Smooth muscle cell (in vitro differentiated cells): ENCODE results near the gene ATP6V1B1. TPM values are rescaled to one million over a fixed set of nuclear protein-coding genes. Genes with fewer than 3 reads are reported as not detected.

ENCODE experiments used
- DNase-seq: peaks from one replicate; lab custom pipeline; 2025; ENCODE audit not compliant: unreplicated experiment; lab: John Stamatoyannopoulos, UW
- H2AFZ ChIP-seq: fragments of 200-600 bp; sonication (generic); 2 replicates; pipeline ENCODE4 v1.6.0; 2016; ENCODE audit warnings: antibody characterized with exemption, low read depth, mild to moderate bottlenecking
- H3F3A ChIP-seq: fragments of 200-600 bp; sonication (generic); 2 replicates; pipeline ENCODE4 v1.6.0; 2017; ENCODE audit warnings: antibody characterized with exemption, low read depth
- H3K27ac ChIP-seq: fragments of 200-600 bp; sonication (generic); 2 replicates; pipeline ENCODE4 v1.5.1; 2016; ENCODE audit warnings: low read depth, mild to moderate bottlenecking
- H3K27me3 ChIP-seq: fragments of 200-600 bp; sonication (generic); 2 replicates; pipeline ENCODE4 v1.6.1; 2016; ENCODE audit warnings: low read depth, mild to moderate bottlenecking
- H3K36me3 ChIP-seq: fragments of 200-600 bp; sonication (generic); 2 replicates; pipeline ENCODE4 v1.5.1; 2016; ENCODE audit warnings: low read depth
- H3K4me1 ChIP-seq: fragments of 200-600 bp; sonication (generic); 2 replicates; pipeline ENCODE4 v1.5.1; 2016; ENCODE audit warnings: low read depth
- H3K4me2 ChIP-seq: fragments of 200-600 bp; sonication (generic); 2 replicates; pipeline ENCODE4 v1.6.0; 2016; ENCODE audit warnings: mild to moderate bottlenecking
- H3K4me3 ChIP-seq: fragments of 200-600 bp; sonication (generic); 2 replicates; pipeline ENCODE4 v1.5.1; 2016; ENCODE audit warnings: mild to moderate bottlenecking
- H3K79me2 ChIP-seq: fragments of 200-600 bp; sonication (generic); 2 replicates; pipeline ENCODE4 v1.6.0; 2016; ENCODE audit warnings: low read depth, mild to moderate bottlenecking
- H3K9ac ChIP-seq: fragments of 200-600 bp; sonication (generic); 2 replicates; pipeline ENCODE4 v1.6.0; 2016; ENCODE audit warnings: low read depth
- H3K9me3 ChIP-seq: fragments of 200-600 bp; sonication (generic); replicated peaks from 2 replicates; pipeline ENCODE4 v1.5.1; 2016; ENCODE audit warnings: low read depth
- H4K20me1 ChIP-seq: fragments of 200-600 bp; sonication (generic); 2 replicates; pipeline ENCODE4 v1.6.0; 2016; ENCODE audit warnings: low read depth
- WGBS: methylation state at CpG from one replicate; pipeline ENCODE4 v1.1.7; 2016; ENCODE audit warnings: low lambda C conversion rate; 5-methylcytosine and 5-hydroxymethylcytosine counted together
- polyA plus RNA-seq: library from polyadenylated mRNA; unstranded; fragments of >200 nt; fragmentation: Nextera tagmentation; extraction: Ambion mirVana; gene quantifications from 2 replicates; pipeline ENCODE4 v1.2.1, GENCODE V29; 2016
- total RNA-seq: library from RNA; depleted of rRNA; stranded (reverse); fragments of >200 nt; gene quantifications from 2 replicates; pipeline ENCODE4 v1.2.3, GENCODE V29; 2014
- TF ChIP-seq, protein P1 (sequence below): fragments of 200-600 bp; sonication (generic); IDR thresholded peaks from 2 replicates; pipeline ENCODE4 v1.5.1; 2017; ENCODE audit warnings: borderline replicate concordance, mild to moderate bottlenecking, antibody characterized with exemption; ENCODE audit not compliant: insufficient read depth, poor library complexity, severe bottlenecking

ATP6V1B1 gene
- total and polyA plus RNA-seq, 2 experiments from 2014 or later = 0.59 TPM; not detected in 1

- Histone ChIP-seq H3K79me2 (no peaks in the 10 kb centered on the region), H3F3A (no peaks in the 10 kb centered on the region), H3K9ac (no peak overlapping the region), H4K20me1 (no peaks in the 10 kb centered on the region), H3K4me3 (no peak overlapping the region), H3K27ac (no peak overlapping the region), H3K9me3 (no peaks in the 10 kb centered on the region), H3K4me1 (no peaks in the 10 kb centered on the region), H2AFZ (no peak overlapping the region), H3K4me2 (no peak overlapping the region), H3K27me3 (peaks cover 6% of the 10 kb centered on the region), H3K36me3 (no peaks in the 10 kb centered on the region)
- TF ChIP-seq, protein P1, sequence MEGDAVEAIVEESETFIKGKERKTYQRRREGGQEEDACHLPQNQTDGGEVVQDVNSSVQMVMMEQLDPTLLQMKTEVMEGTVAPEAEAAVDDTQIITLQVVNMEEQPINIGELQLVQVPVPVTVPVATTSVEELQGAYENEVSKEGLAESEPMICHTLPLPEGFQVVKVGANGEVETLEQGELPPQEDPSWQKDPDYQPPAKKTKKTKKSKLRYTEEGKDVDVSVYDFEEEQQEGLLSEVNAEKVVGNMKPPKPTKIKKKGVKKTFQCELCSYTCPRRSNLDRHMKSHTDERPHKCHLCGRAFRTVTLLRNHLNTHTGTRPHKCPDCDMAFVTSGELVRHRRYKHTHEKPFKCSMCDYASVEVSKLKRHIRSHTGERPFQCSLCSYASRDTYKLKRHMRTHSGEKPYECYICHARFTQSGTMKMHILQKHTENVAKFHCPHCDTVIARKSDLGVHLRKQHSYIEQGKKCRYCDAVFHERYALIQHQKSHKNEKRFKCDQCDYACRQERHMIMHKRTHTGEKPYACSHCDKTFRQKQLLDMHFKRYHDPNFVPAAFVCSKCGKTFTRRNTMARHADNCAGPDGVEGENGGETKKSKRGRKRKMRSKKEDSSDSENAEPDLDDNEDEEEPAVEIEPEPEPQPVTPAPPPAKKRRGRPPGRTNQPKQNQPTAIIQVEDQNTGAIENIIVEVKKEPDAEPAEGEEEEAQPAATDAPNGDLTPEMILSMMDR = no peak
- WGBS = 83% methylated on average over 14 of the region's 18 CpGs
- no peak for DNase-seq
Measured at GRCh38 chr2:70922235-70923234, 13.2 kb upstream of the ATP6V1B1 start.

DNA sequence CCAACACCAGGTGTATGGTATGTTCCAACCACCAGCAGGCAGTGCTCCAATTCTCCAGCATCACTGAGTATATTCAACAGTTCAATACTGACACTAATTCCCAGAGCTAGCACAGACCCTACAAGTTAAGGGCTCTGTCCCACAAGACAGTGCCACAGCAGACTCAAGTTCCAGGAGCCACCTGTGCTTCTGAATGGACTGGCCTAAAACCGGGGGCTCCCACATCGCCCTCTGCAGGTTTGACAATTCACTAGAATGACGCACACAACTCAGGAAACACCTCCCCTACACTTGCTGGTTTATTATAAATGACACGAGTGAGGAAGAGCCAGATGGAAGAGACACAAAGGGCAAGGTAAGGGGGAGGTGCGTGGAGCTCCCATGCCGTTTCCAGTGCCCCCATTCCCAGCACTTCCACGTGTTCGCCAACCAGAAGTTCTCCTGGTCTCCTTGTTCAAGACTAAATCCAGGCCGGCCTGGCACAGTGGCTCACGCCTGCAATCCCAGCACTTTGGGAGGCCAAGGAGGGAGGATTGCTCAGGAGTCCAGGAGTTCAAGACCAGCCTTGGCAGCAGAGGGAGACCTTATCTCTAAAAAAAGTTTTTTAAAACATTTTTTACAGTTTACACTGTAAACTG, 12.2 kb upstream of the ATP6V1B1 start:
- H4K20me1 ChIP-seq = no peaks in the 10 kb centered on the region
- no peaks in the 10 kb centered on the region for H3K9me3 ChIP-seq
- H3K4me1 ChIP-seq = no peaks in the 10 kb centered on the region
- 64% methylated on average over 10 of the region's 10 CpGs for WGBS
- H3K4me3 ChIP-seq = no peak overlapping the region
- H3K27ac ChIP-seq = no peak overlapping the region
- no peak overlapping the region for H3K9ac ChIP-seq
- TF ChIP-seq, protein P1 = no peak
- H2AFZ ChIP-seq = no peak overlapping the region
- peaks cover 6% of the 10 kb centered on the region for H3K27me3 ChIP-seq
- H3K36me3 ChIP-seq = no peaks in the 10 kb centered on the region
- no peaks in the 10 kb centered on the region for H3F3A ChIP-seq
- no peaks in the 10 kb centered on the region for H3K79me2 ChIP-seq
- H3K4me2 ChIP-seq = no peak overlapping the region
- no peak for DNase-seq

- Histone ChIP-seq H3F3A (no peaks in the 10 kb centered on the region), H3K27ac (no peak overlapping the region), H3K4me1 (no peaks in the 10 kb centered on the region), H3K4me3 (no peak overlapping the region), H2AFZ (no peak overlapping the region), H3K9me3 (no peaks in the 10 kb centered on the region), H4K20me1 (no peaks in the 10 kb centered on the region), H3K36me3 (no peaks in the 10 kb centered on the region), H3K79me2 (no peaks in the 10 kb centered on the region), H3K4me2 (no peak overlapping the region), H3K9ac (no peak overlapping the region), H3K27me3 (peaks cover 6% of the 10 kb centered on the region)
- 93% methylated on average over 2 of the region's 2 CpGs for WGBS
- TF ChIP-seq, protein P1 = no peak
- DNase-seq = no peak
Measured at GRCh38 chr2:70926042-70926441, 9.7 kb upstream of the ATP6V1B1 start.
